Endothelial cell (in vitro differentiated cells): Measurements from ENCODE around the gene DTNBP1. TPM values are rescaled to one million over a fixed set of nuclear protein-coding genes. Genes with fewer than 3 reads are reported as not detected.

ENCODE experiments used
- DNase-seq: peaks from one replicate; pipeline ENCODE4 v3.0.0; 2021; ENCODE audit warnings: low spot score
- H3K27ac Mint-ChIP-seq: one replicate; pipeline ENCODE4 v1.8.0; 2021; ENCODE audit warnings: mixed read lengths, inconsistent platforms; ENCODE audit not compliant: unreplicated experiment
- H3K27me3 Mint-ChIP-seq: one replicate; pipeline ENCODE4 v1.8.0; 2021; ENCODE audit warnings: mild to moderate bottlenecking, moderate library complexity, mixed read lengths, inconsistent platforms; ENCODE audit not compliant: unreplicated experiment
- H3K36me3 Mint-ChIP-seq: one replicate; pipeline ENCODE4 v1.8.0; 2021; ENCODE audit warnings: mild to moderate bottlenecking, low read depth, mixed read lengths, inconsistent platforms; ENCODE audit not compliant: unreplicated experiment
- H3K4me1 Mint-ChIP-seq: one replicate; pipeline ENCODE4 v1.8.0; 2021; ENCODE audit warnings: mild to moderate bottlenecking, mixed read lengths, inconsistent platforms; ENCODE audit not compliant: unreplicated experiment
- H3K4me3 Mint-ChIP-seq: one replicate; pipeline ENCODE4 v1.8.0; 2021; ENCODE audit warnings: mild to moderate bottlenecking, mixed read lengths, inconsistent platforms; ENCODE audit not compliant: unreplicated experiment
- H3K9me3 Mint-ChIP-seq: one replicate; pipeline ENCODE4 v1.8.0; 2021; ENCODE audit warnings: mixed read lengths, inconsistent platforms; ENCODE audit not compliant: unreplicated experiment
- total RNA-seq: library from RNA; stranded (reverse); fragmentation: NEBNext Ultra II Directional; extraction: Animal tissue kit (Norgen Biotek cat#: 25700); gene quantifications from one replicate; pipeline ENCODE4 v1.2.1, GENCODE V29; 2021; ENCODE audit not compliant: unreplicated experiment
- TF ChIP-seq, protein P1 (sequence below): fragments of 200-600 bp; sonication (generic); IDR thresholded peaks from one replicate; pipeline ENCODE4 v1.5.0; 2021; ENCODE audit warnings: antibody characterized with exemption; ENCODE audit not compliant: unreplicated experiment

Gene DTNBP1
- total RNA-seq, 1 donor from 2014 or later = 19.3 TPM

- no peaks in the 10 kb centered on the region for H3K27me3 Mint-ChIP-seq
- no peak for DNase-seq
- no peaks in the 10 kb centered on the region for H3K4me1 Mint-ChIP-seq
- no peak overlapping the region for H3K4me3 Mint-ChIP-seq
- no peaks in the 10 kb centered on the region for H3K9me3 Mint-ChIP-seq
- TF ChIP-seq, protein P1, sequence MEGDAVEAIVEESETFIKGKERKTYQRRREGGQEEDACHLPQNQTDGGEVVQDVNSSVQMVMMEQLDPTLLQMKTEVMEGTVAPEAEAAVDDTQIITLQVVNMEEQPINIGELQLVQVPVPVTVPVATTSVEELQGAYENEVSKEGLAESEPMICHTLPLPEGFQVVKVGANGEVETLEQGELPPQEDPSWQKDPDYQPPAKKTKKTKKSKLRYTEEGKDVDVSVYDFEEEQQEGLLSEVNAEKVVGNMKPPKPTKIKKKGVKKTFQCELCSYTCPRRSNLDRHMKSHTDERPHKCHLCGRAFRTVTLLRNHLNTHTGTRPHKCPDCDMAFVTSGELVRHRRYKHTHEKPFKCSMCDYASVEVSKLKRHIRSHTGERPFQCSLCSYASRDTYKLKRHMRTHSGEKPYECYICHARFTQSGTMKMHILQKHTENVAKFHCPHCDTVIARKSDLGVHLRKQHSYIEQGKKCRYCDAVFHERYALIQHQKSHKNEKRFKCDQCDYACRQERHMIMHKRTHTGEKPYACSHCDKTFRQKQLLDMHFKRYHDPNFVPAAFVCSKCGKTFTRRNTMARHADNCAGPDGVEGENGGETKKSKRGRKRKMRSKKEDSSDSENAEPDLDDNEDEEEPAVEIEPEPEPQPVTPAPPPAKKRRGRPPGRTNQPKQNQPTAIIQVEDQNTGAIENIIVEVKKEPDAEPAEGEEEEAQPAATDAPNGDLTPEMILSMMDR = no peak
- H3K27ac Mint-ChIP-seq = no peak overlapping the region
- no peaks in the 10 kb centered on the region for H3K36me3 Mint-ChIP-seq
Measured at GRCh38 chr6:15697895-15698294, 35.1 kb upstream of the DTNBP1 start.

DNA sequence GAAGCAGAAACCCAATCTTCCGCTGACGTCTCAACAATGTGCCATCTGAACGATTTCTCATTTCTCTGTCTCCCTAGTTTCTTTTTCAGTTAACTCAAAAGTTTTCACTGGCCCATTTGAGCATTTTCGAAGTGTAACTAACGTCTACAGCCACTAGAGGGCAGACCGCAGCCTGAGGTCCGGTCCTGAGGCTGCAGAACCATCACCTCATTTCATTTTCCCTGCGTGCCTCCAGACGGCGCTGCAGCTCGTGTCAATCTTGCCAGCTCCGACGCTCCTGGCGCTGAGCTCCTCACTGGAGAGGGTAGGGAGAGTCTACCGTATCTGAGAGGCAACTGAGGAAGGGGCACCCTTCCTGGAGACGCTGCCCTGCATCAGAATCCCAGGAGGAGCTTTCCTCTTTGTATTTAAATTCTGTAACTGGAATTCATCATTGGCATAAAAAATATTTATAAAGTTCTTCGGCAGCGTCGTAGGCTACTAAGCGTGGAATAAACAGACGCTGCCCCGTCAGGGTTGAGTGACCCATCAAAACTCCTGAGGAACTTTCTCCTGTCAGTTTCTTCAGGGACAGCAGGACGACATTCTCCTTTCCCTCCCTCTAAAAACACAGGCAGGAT is 28.5 kb upstream of the DTNBP1 start:
- H3K36me3 Mint-ChIP-seq = no peaks in the 10 kb centered on the region
- no peak overlapping the region for H3K4me3 Mint-ChIP-seq
- no peaks in the 10 kb centered on the region for H3K27me3 Mint-ChIP-seq
- peaks cover 6% of the 10 kb centered on the region for H3K4me1 Mint-ChIP-seq
- peak; percentile 78 for DNase-seq
- H3K27ac Mint-ChIP-seq = no peak overlapping the region
- TF ChIP-seq, protein P1 = peak; percentile 100
- no peaks in the 10 kb centered on the region for H3K9me3 Mint-ChIP-seq

- no peak overlapping the region for H3K27ac Mint-ChIP-seq
- no peak for DNase-seq
- no peak overlapping the region for H3K4me3 Mint-ChIP-seq
- H3K36me3 Mint-ChIP-seq = no peaks in the 10 kb centered on the region
- peaks cover 6% of the 10 kb centered on the region for H3K4me1 Mint-ChIP-seq
- TF ChIP-seq, protein P1 = no peak
- no peaks in the 10 kb centered on the region for H3K9me3 Mint-ChIP-seq
- peaks cover 3% of the 10 kb centered on the region for H3K27me3 Mint-ChIP-seq
Measured at GRCh38 chr6:15690510-15690909, 27.7 kb upstream of the DTNBP1 start.

- peaks cover 6% of the 10 kb centered on the region for H3K4me1 Mint-ChIP-seq
- no peak overlapping the region for H3K27ac Mint-ChIP-seq
- H3K9me3 Mint-ChIP-seq = no peaks in the 10 kb centered on the region
- TF ChIP-seq, protein P1 = no peak
- H3K4me3 Mint-ChIP-seq = no peak overlapping the region
- no peak for DNase-seq
- H3K27me3 Mint-ChIP-seq = peaks cover 3% of the 10 kb centered on the region
- no peaks in the 10 kb centered on the region for H3K36me3 Mint-ChIP-seq
Measured at GRCh38 chr6:15689586-15690482, 27.0 kb upstream of the DTNBP1 start.

DNA sequence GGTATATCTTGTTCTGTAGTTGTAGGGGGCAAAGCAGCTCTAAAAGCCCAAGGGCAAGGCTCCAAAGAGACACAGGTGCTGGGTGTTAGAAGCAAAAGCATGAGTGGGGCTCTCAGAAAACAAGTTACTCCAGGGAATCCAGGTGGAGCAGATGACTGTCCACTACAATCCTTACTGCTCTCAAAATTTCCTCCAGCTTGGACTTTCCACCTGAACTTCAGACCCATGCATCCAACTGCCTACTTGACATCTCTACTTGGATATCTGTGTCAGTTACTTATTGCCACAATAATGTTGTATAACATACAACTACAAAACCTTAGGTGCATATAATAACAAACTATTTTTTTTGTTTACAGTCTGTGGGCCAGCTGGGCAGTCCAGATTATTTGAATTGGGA is 22.8 kb upstream of the DTNBP1 start:
- H3K4me1 Mint-ChIP-seq = peaks cover 4% of the 10 kb centered on the region

More for the DNA sequence above, 22.8 kb upstream of the DTNBP1 start:
- DNase-seq = no peak
- Mint-ChIP-seq H3K9me3 (peaks cover 4% of the 10 kb centered on the region), H3K27me3 (peaks cover 3% of the 10 kb centered on the region), H3K36me3 (no peaks in the 10 kb centered on the region), H3K4me3 (no peak overlapping the region), H3K27ac (no peak overlapping the region)
- TF ChIP-seq, protein P1 = no peak
